Body of pancreas (tissue), 4 donors: ENCODE measurements around the gene ENPP6. TPM values are rescaled to one million over a fixed set of nuclear protein-coding genes. Genes with fewer than 3 reads are reported as not detected.
"Not testable (repeated sequence)": the region's sequence is repeated elsewhere in the genome, so short reads cannot be mapped to it uniquely, and the experiment has no call there.

Source experiments
- ATAC-seq: fragments of 150-250 bp; one replicate; pipeline ENCODE4 v1.9.1; 2016
- DNase-seq, 4 donors: peaks; one replicate each; pipeline ENCODE4 v3.0.0-alpha.2; 2019
- H3K27ac ChIP-seq, 4 donors: fragments of 200-600 bp; sonication (generic); 1 replicate in 3 of 4; 2 replicates in 1 of 4; pipeline versions ENCODE4 v1.5.1 to v1.6.1; 2016 to 2019; ENCODE audit warnings: mild to moderate bottlenecking in 1 of 4, mixed read lengths in 1 of 4, moderate library complexity in 1 of 4
- H3K27me3 ChIP-seq, 2 donors: fragments of 200-600 bp; sonication (generic); one replicate each; pipeline ENCODE4 v1.6.0; 2016; ENCODE audit warnings: mild to moderate bottlenecking in 1 of 2
- H3K36me3 ChIP-seq, 2 donors: fragments of 200-600 bp; sonication (generic); replicated peaks in 1 of 2; 2 replicates each; pipeline ENCODE4 v1.5.1; 2016; ENCODE audit warnings: low read depth in 2 of 2; ENCODE audit not compliant: insufficient read depth in 1 of 2
- H3K4me1 ChIP-seq: fragments of 200-600 bp; sonication (generic); one replicate; pipeline ENCODE4 v1.6.0; 2016
- H3K4me3 ChIP-seq, 2 donors: fragments of 200-600 bp; sonication (generic); 1 replicate in 1 of 2; 2 replicates in 1 of 2; pipeline ENCODE4 v1.5.1; 2016 to 2019
- H3K9me3 ChIP-seq, 3 donors: fragments of 200-600 bp; sonication (generic); 1 replicate in 2 of 3; 2 replicates in 1 of 3; pipeline ENCODE4 v1.5.1; 2016
- POLR2A ChIP-seq, 3 donors: fragments of 450-650 bp; IDR thresholded peaks; one replicate each; pipeline ENCODE4 v1.6.1; 2016; ENCODE audit warnings: antibody characterized with exemption in 3 of 3, mild to moderate bottlenecking in 2 of 3
- WGBS, 2 donors: methylation state at CpG; one replicate each; pipeline ENCODE4 v1.1.5; 2017; 5-methylcytosine and 5-hydroxymethylcytosine counted together
- intact Hi-C: fragments of 100-400 bp; cut with DNase I; formaldehyde crosslinking; loops from one replicate; pipeline ENCODE4 v1.15.1; 2023
- total RNA-seq, 2 donors: library from RNA; depleted of rRNA; stranded (reverse); fragments of >200 nt; gene quantifications; one replicate each; pipeline ENCODE4 v1.1.0, GENCODE V29; 2016
- TF ChIP-seq, protein P1 (sequence below), 7 experiments: fragments of 450-650 bp in 4 of 7; fragments of 200-600 bp in 3 of 7; sonication (generic) in 3 of 7; IDR thresholded peaks; one replicate each; pipeline ENCODE4 v1.5.1; 2016 to 2019; ENCODE audit warnings: antibody characterized with exemption in 7 of 7

Gene ENPP6
- total RNA-seq, 2 donors from 2014 or later: not detected

DNA sequence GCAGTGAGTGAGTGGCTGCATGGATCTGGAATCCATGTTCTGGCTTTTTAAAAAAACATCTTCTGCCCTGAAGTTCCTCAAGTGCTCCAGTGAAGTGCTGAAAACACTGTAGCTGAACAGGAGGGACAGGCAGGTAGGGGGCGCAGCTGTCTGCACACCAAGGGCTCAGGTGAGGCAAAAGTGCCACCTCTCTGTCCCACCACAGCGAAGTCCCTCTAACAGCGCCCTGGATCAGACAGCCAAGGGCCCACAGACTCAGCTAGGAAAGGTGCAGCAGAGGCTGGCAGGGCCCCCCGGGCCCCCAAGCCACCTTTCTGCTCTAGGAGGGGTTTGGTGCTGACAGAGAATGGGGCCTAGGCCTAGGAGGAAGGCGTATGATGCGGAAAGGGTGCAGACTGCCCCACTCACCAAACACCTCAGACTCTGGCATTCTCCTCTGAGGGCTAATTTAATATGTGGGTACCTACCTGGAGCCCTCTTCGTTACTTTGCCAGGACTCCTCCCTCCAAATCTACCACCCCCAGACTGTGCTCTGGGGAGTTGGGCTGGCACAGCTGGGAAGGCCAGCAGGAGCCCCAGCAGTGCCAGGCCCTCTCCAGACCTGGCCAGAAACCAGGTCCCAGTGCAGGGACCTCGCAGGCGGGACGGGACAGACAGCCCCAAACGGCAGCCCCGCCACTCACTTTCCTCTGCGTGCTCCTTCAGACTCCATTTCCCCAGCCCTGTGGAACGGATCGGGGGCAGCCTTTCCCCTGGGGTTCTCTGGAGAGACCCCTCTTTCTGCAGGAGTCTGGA lies 73.7 kb downstream of the ENPP6 start:
- ATAC-seq: no peak
- Histone ChIP-seq H3K4me1 (no peaks in the 10 kb centered on the region), H3K27ac (no peak overlapping the region), H3K4me3 (no peak overlapping the region), H3K36me3 (no peaks in the 10 kb centered on the region), H3K27me3 (no peaks in the 10 kb centered on the region), H3K9me3 (no peaks in the 10 kb centered on the region)
- intact Hi-C loops: no loop called here
- no peak for TF ChIP-seq POLR2A (IDR thresholded peaks at IDR 0.05)
- TF ChIP-seq, protein P1, sequence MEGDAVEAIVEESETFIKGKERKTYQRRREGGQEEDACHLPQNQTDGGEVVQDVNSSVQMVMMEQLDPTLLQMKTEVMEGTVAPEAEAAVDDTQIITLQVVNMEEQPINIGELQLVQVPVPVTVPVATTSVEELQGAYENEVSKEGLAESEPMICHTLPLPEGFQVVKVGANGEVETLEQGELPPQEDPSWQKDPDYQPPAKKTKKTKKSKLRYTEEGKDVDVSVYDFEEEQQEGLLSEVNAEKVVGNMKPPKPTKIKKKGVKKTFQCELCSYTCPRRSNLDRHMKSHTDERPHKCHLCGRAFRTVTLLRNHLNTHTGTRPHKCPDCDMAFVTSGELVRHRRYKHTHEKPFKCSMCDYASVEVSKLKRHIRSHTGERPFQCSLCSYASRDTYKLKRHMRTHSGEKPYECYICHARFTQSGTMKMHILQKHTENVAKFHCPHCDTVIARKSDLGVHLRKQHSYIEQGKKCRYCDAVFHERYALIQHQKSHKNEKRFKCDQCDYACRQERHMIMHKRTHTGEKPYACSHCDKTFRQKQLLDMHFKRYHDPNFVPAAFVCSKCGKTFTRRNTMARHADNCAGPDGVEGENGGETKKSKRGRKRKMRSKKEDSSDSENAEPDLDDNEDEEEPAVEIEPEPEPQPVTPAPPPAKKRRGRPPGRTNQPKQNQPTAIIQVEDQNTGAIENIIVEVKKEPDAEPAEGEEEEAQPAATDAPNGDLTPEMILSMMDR (IDR thresholded peaks at IDR 0.05): no peak
- no peak for DNase-seq
- 79 to 82% methylated on average over 9 to 15 of the region's 15 CpGs for WGBS, 2 donors

DNA sequence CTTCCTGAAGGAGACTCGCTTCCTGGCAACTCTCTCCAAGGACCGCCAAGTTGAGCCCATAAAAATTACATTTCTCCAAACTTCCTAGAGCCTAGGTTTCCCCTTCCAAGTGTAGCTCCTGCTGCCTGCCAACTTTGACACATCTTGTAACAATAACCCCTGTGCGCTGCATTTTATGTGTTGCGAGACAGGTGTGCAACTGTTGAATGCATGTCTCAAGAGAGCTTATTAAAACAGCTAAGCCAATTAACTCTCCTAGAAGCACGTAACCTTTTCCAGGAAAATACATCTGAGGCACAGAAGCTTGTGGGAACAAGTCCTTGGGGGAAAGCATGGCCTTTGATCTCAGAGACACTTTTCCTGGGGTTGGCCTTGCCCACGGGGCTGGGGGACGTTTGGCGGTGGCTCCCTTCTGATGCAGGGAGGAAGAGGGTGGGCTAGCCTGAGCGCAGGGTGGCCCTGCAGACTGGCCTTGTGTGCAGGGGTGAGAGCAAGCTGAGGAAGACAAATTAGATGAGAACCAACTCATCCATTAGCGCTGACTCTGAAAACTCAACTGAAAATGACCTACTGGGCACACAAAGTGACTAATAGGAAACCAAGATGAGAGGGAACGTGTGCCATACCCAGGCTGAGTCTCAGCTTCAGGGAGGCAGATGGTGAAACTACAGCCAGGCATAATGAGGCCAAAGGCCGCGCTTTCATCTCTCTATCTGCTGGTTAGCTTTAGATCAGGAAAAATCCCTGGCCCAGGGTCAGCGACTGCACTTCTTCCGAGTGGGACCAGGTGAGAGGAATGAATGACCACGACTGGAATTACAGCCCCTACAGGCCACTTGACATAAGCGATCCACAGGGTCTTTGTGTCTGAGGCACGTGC lies 75.3 kb downstream of the ENPP6 start:
- H3K4me3 ChIP-seq: no peak overlapping the region
- WGBS, 2 donors: 80 to 85% methylated on average over 18 of the region's 18 CpGs
- DNase-seq: no peak
- no peaks in the 10 kb centered on the region for H3K27me3 ChIP-seq
- H3K4me1 ChIP-seq: no peaks in the 10 kb centered on the region
- H3K27ac ChIP-seq: no peak overlapping the region
- H3K9me3 ChIP-seq: no peaks in the 10 kb centered on the region
- TF ChIP-seq POLR2A (IDR thresholded peaks at IDR 0.05): no peak
- TF ChIP-seq, protein P1 (IDR thresholded peaks at IDR 0.05): no peak
- intact Hi-C loops: no loop called here
- ATAC-seq: no peak
- no peaks in the 10 kb centered on the region for H3K36me3 ChIP-seq

DNA sequence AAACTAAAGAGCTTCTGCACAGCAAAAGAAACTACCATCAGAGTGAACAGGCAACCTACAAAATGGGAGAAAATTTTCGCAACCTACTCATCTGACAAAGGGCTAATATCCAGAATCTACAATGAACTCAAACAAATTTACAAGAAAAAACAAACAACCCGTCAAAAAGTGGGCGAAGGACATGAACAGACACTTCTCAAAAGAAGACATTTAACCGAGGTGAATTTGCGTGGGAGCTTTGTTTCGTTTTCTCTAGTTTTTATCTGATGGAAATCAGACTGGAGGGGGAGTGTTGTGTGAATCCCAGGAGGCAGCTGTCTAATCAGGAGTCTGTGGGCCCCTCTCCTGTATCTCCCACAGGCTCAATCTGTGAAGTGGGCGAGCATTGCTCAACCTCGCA lies 76.8 kb downstream of the ENPP6 start:
- intact Hi-C loops, H3K36me3 ChIP-seq, DNase-seq, H3K4me1 ChIP-seq, H3K27me3 ChIP-seq, ATAC-seq, H3K27ac ChIP-seq, H3K4me3 ChIP-seq, H3K9me3 ChIP-seq: not testable (repeated sequence)
- 87 to 88% methylated on average over 8 of the region's 8 CpGs for WGBS, 2 donors

DNA sequence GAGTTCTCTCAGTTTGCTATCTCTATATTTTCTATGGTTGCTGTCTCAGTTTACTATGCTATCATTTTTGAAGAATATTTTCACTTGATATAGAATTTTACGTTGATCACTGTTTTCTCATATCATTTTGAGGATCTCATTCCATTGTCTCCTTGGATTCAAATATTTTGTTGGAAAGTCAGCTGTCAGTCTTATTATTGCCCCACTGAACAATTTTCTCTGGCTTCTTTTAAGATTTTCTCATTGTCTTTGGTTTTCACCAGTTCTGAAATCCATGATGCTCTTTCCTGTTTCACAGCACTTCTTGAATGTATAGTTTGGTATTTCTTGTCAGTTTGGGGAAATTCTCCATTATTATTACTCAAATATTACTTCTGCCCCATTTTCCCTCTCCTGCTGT lies 81.1 kb downstream of the ENPP6 start:
- no peaks in the 10 kb centered on the region for H3K9me3 ChIP-seq
- no peak for DNase-seq
- intact Hi-C loops: no loop called here
- 58 to 61% methylated on average over 1 of the region's 1 CpG for WGBS, 2 donors
- no peak overlapping the region for H3K27ac ChIP-seq
- TF ChIP-seq POLR2A (IDR thresholded peaks at IDR 0.05): no peak
- TF ChIP-seq, protein P1 (IDR thresholded peaks at IDR 0.05): no peak
- no peak overlapping the region for H3K4me3 ChIP-seq
- no peaks in the 10 kb centered on the region for H3K36me3 ChIP-seq
- H3K4me1 ChIP-seq: no peaks in the 10 kb centered on the region
- ATAC-seq: no peak
- no peaks in the 10 kb centered on the region for H3K27me3 ChIP-seq

DNA sequence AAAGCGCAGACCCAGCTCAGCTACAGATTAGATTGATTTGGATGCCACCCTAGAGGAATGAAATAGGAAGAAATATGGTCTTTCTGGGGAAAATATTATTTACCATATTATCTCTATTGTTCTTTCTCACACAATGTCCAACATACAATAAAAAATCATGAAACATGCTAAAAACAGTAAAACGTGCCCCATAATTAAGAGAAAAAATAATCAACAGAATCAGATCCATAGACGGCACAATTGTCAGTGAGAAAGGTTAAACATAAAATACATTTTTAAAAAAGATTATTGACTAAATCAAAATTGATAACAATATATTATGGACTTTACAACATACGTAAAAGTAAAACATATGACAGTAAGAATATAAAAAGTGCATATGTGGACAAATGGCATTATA lies 90.9 kb downstream of the ENPP6 start:
- intact Hi-C loops: no loop called here
- 71 to 87% methylated on average over 4 of the region's 4 CpGs for WGBS, 2 donors
- Histone ChIP-seq H3K36me3 (no peaks in the 10 kb centered on the region), H3K27ac (no peak overlapping the region), H3K27me3 (no peaks in the 10 kb centered on the region), H3K4me1 (no peaks in the 10 kb centered on the region), H3K4me3 (no peak overlapping the region), H3K9me3 (no peaks in the 10 kb centered on the region)
- ATAC-seq: no peak
- no peak for TF ChIP-seq POLR2A (IDR thresholded peaks at IDR 0.05)
- TF ChIP-seq, protein P1 (IDR thresholded peaks at IDR 0.05): no peak
- DNase-seq: no peak
